B cell (primary cell): ENCODE data around the gene FAM81A. TPM values are rescaled to one million over a fixed set of nuclear protein-coding genes. Genes with fewer than 3 reads are reported as not detected.
A peak's percentile ranks its signal among the peaks of the same experiment; 100 is the strongest.

ENCODE experiments used
- ATAC-seq: fragments of 200-7000 bp; cut with Tn5 transposase; one replicate; pipeline ENCODE4 v1.10.0; 2021; ENCODE audit warnings: low read depth, mild to moderate bottlenecking, moderate number of reproducible peaks, moderate library complexity
- CTCF ChIA-PET: fragments of 350-600 bp; sonication (Branson Sonifier 250); formaldehyde crosslinking; loops from one replicate; lab custom pipeline; 2021; ENCODE audit warnings: antibody characterized with exemption, inconsistent platforms; lab: Charles Lee
- POLR2A ChIA-PET: fragments of 350-600 bp; sonication (Branson Sonifier 250); formaldehyde crosslinking; loops from one replicate; lab custom pipeline; 2021; ENCODE audit warnings: antibody characterized with exemption; lab: Charles Lee
- DNase-seq: peaks from one replicate; pipeline ENCODE4 v3.0.0; 2013
- H2AFZ ChIP-seq: 2 replicates; pipeline ENCODE4 v1.6.1; 2012; ENCODE audit warnings: mild to moderate bottlenecking, low read depth, low read length; ENCODE audit not compliant: insufficient read depth, poor library complexity, severe bottlenecking
- H3K27ac ChIP-seq, 2 donors: 1 replicate in 1 of 2; 2 replicates in 1 of 2; pipeline ENCODE4 v1.5.1; 2012 to 2013; ENCODE audit warnings: low read length in 2 of 2, mild to moderate bottlenecking in 2 of 2, moderate library complexity in 1 of 2
- H3K27me3 ChIP-seq, 4 experiments: fragments of 200-600 bp in 1 of 4; sonication (generic) in 1 of 4; replicated peaks in 1 of 4; 1 replicate in 2 of 4; 2 replicates in 2 of 4; pipeline versions ENCODE4 v1.6.1 to v1.7.0; 2013 to 2016; ENCODE audit warnings: low read length in 3 of 4, mild to moderate bottlenecking in 2 of 4, mixed read lengths in 1 of 4, moderate library complexity in 1 of 4; ENCODE audit not compliant: insufficient read depth in 4 of 4, control insufficient read depth in 3 of 4; ENCODE audit errors: control extremely low read depth in 1 of 4
- H3K36me3 ChIP-seq, 2 experiments: replicated peaks in 1 of 2; 1 replicate in 1 of 2; 2 replicates in 1 of 2; pipeline versions ENCODE4 v1.6.1 to v1.7.1; 2013; ENCODE audit warnings: low read length in 1 of 2; ENCODE audit not compliant: insufficient read depth in 2 of 2, control insufficient read depth in 1 of 2; ENCODE audit errors: control extremely low read depth in 1 of 2, extremely low read depth in 1 of 2
- H3K4me1 ChIP-seq, 2 donors: fragments of 200-600 bp in 1 of 2; sonication (generic) in 1 of 2; 1 replicate in 1 of 2; 2 replicates in 1 of 2; pipeline versions ENCODE4 v1.5.1 to v1.6.1; 2013 to 2017; ENCODE audit warnings: low read length in 2 of 2; ENCODE audit not compliant: control insufficient read depth in 2 of 2, insufficient read depth in 2 of 2
- H3K4me2 ChIP-seq: replicated peaks from 2 replicates; pipeline ENCODE3; 2012; ENCODE audit warnings: mild to moderate bottlenecking, low read depth, low read length; ENCODE audit not compliant: poor library complexity, severe bottlenecking
- H3K4me3 ChIP-seq, 5 experiments: fragments of 200-600 bp in 1 of 5; sonication (generic) in 1 of 5; 1 replicate in 3 of 5; 2 replicates in 2 of 5; pipeline versions ENCODE4 v1.5.1 to v1.7.0; 2011 to 2016; ENCODE audit warnings: low read length in 4 of 5, mild to moderate bottlenecking in 4 of 5, low read depth in 2 of 5, control low read depth in 1 of 5, moderate library complexity in 1 of 5; ENCODE audit not compliant: insufficient read depth in 1 of 5; ENCODE audit errors: control extremely low read depth in 1 of 5, extremely low read depth in 1 of 5
- H3K79me2 ChIP-seq: fragments of 200-600 bp; sonication (generic); one replicate; pipeline ENCODE4 v1.6.0; 2016; ENCODE audit warnings: low read length; ENCODE audit not compliant: control insufficient read depth, insufficient read depth
- H3K9ac ChIP-seq: fragments of 200-600 bp; sonication (generic); 2 replicates; pipeline ENCODE4 v1.6.1; 2017; ENCODE audit warnings: mild to moderate bottlenecking, low read length, moderate library complexity
- H3K9me3 ChIP-seq, 3 donors: one replicate each; pipeline versions ENCODE4 v1.6.1 to v1.7.1; 2013; ENCODE audit warnings: low read length in 2 of 3; ENCODE audit not compliant: control insufficient read depth in 2 of 3, insufficient read depth in 1 of 3; ENCODE audit errors: control extremely low read depth in 1 of 3
- H4K20me1 ChIP-seq: 2 replicates; pipeline ENCODE4 v1.6.0; 2012; ENCODE audit warnings: mild to moderate bottlenecking, low read length; ENCODE audit not compliant: insufficient read depth, control insufficient read depth, poor library complexity, severe bottlenecking
- H3K27ac Mint-ChIP-seq: one replicate; pipeline ENCODE4 v1.8.0; 2021; ENCODE audit warnings: mixed read lengths
- H3K27me3 Mint-ChIP-seq: one replicate; pipeline ENCODE4 v1.8.0; 2021; ENCODE audit warnings: mixed read lengths
- H3K4me1 Mint-ChIP-seq: one replicate; pipeline ENCODE4 v1.8.0; 2021; ENCODE audit warnings: mixed read lengths
- H3K4me3 Mint-ChIP-seq: one replicate; pipeline ENCODE4 v1.8.0; 2021; ENCODE audit warnings: mixed read lengths
- H3K9me3 Mint-ChIP-seq: one replicate; pipeline ENCODE4 v1.8.0; 2022; ENCODE audit warnings: mixed read lengths; ENCODE audit not compliant: insufficient read depth
- CTCF ChIP-seq: fragments of 200-600 bp; IDR thresholded peaks from one replicate; pipeline ENCODE4 v1.8.0; 2022; ENCODE audit warnings: antibody characterized with exemption, mild to moderate bottlenecking
- EZH2 ChIP-seq: IDR thresholded peaks from 2 replicates; pipeline ENCODE4 v1.6.1; 2012; ENCODE audit warnings: borderline replicate concordance, low read depth, mild to moderate bottlenecking, moderate library complexity, low read length; ENCODE audit not compliant: insufficient read depth, poor library complexity, severe bottlenecking
- WGBS: methylation state at CpG from one replicate; pipeline ENCODE4 v1.1.5; 2013; ENCODE audit warnings: missing lambda C conversion rate; ENCODE audit not compliant: insufficient coverage; 5-methylcytosine and 5-hydroxymethylcytosine counted together
- intact Hi-C: fragments of 100-400 bp; cut with micrococcal nuclease; formaldehyde crosslinking; loops from one replicate; pipeline ENCODE4 v1.10.0; 2022
- polyA plus RNA-seq: library from polyadenylated mRNA; depleted of rRNA; stranded (reverse); fragments of >200 nt; gene quantifications from 2 replicates; pipeline ENCODE4 v1.2.3, GENCODE V29; 2012
- total RNA-seq, 2 donors: library from RNA; stranded (reverse); fragments of 120-200 nt in 1 of 2; gene quantifications; 1 replicate in 1 of 2; 2 replicates in 1 of 2; pipeline versions ENCODE4 v1.2.3 to v1.2.4, GENCODE V29; 2013 to 2022

The FAM81A gene
- total and polyA plus RNA-seq, 2 donors (not counting 1 experiment from before 2014, with no cell fraction given), result 2.0 to 3.9 TPM

DNA sequence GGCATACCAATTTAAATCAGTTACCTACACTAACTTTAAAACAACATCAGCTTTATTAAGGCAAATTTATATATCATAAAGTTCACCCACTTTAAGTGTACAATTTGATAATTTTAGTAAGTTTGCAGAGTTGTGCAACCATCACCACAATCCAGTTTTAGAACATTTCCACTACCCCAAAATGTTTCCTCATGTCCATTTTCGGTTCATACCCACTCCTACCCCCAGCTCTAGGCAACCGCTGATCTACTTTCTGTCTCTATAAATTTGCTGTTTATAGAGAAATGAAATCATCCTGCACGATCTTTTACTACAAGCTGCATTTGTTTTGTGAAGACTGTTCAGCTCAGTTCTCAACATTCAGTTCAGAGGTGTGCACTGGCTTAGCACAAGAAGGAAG is 31.5 kb upstream of the FAM81A start:
- H3K4me3 Mint-ChIP-seq, result peak overlapping the region; percentile 86
- no peak for TF ChIP-seq CTCF
- no peak for TF ChIP-seq EZH2
- ATAC-seq (peak; percentile 53), DNase-seq (peak; percentile 45)
- CTCF ChIA-PET, result interaction anchor here (0.7 to 9.1 kb wide), 4 partner anchors 9 to 159 kb away, joined by 3 to 116 read pairs (median 4); no protein-coding TSS in a partner anchor
- peak overlapping the region; percentile 89 for H3K27ac Mint-ChIP-seq
- peaks cover 80 to 81% of the 10 kb centered on the region in 2 donors for H3K4me1 ChIP-seq
- no peaks in the 10 kb centered on the region for H3K27me3 Mint-ChIP-seq
- peaks cover 77% of the 10 kb centered on the region for H3K4me1 Mint-ChIP-seq
- H3K79me2 ChIP-seq, result peaks cover 46% of the 10 kb centered on the region
- H3K9me3 Mint-ChIP-seq, result no peaks in the 10 kb centered on the region
- H4K20me1 ChIP-seq, result no peaks in the 10 kb centered on the region
- H3K9me3 ChIP-seq, result no peaks in the 10 kb centered on the region
- no peak overlapping the region for H2AFZ ChIP-seq
- H3K4me2 ChIP-seq, result peak overlapping the region; percentile 64
- intact Hi-C loops, result no loop called here
- peak overlapping the region in 3 of 5 experiments; percentile 28 to 39 (median 30) for H3K4me3 ChIP-seq
- peak overlapping the region; percentile 34 for H3K9ac ChIP-seq
- H3K27me3 ChIP-seq, result no peaks in the 10 kb centered on the region
- peak overlapping the region; percentile 36 to 79 for H3K27ac ChIP-seq
- H3K36me3 ChIP-seq, result no peaks in the 10 kb centered on the region
- WGBS, result no CpG with 5 or more reads among the region's 3 CpGs
- POLR2A ChIA-PET, result interaction anchor here (0.7 kb wide), 3 partner anchors 23 to 404 kb away, joined by 5 to 8 read pairs (median 6); no protein-coding TSS in a partner anchor

DNA sequence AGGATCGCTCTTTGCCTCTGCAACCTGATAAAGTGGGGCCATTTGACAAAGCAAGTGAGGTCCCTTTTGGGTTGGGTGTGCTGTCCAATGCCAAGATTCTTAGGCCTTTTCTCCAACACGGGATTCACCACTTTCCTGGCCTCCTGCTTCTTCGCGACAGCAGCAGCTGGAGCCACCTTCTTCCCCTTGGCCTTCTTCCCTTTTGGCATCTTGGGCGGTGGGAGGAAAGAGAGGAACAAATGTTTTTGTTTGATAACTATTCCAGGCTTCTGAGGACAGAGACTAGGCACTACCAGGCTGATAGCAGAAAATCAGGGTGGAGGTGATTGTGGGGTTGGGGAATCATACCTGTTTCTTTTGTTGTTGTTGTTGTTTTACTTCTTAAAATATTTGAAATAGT is 30.0 kb upstream of the FAM81A start:
- Histone ChIP-seq H3K4me1 (peaks cover 86 to 88% of the 10 kb centered on the region in 2 donors), H3K36me3 (no peaks in the 10 kb centered on the region), H3K27me3 (no peaks in the 10 kb centered on the region), H3K4me2 (peak overlapping the region; percentile 64), H3K27ac (peak overlapping the region; percentile 36 to 79), H3K4me3 (peak overlapping the region in 1 of 5 experiments; percentile 15), H3K79me2 (peaks cover 38% of the 10 kb centered on the region), H3K9me3 (no peaks in the 10 kb centered on the region), H3K9ac (peak overlapping the region; percentile 0), H4K20me1 (no peaks in the 10 kb centered on the region), H2AFZ (peak overlapping the region; percentile 20)
- ATAC-seq (no peak), DNase-seq (no peak)
- POLR2A ChIA-PET, result no interaction called here
- Mint-ChIP-seq H3K4me3 (peak overlapping the region; percentile 60), H3K27ac (peak overlapping the region; percentile 84), H3K4me1 (peaks cover 83% of the 10 kb centered on the region), H3K9me3 (no peaks in the 10 kb centered on the region), H3K27me3 (no peaks in the 10 kb centered on the region)
- 100% methylated on average over 1 of the region's 5 CpGs for WGBS
- CTCF ChIA-PET, result interaction anchor here (1.1 to 9.1 kb wide), 2 partner anchors 161 to 233 kb away, joined by 3 to 116 read pairs; no protein-coding TSS in a partner anchor
- intact Hi-C loops, result no loop called here
- TF ChIP-seq EZH2, result no peak
- no peak for TF ChIP-seq CTCF
